DOHH2 (cell line): ENCODE measurements around the gene HLTF.

Experiments
- H3F3A ChIP-seq: fragments of 200-600 bp; sonication (generic), shearing (Covaris generic); 2 replicates; pipeline ENCODE4 v1.6.0; 2016; ENCODE audit warnings: antibody characterized with exemption, mild to moderate bottlenecking; ENCODE audit not compliant: control insufficient read depth, insufficient read depth
- H3K27ac ChIP-seq: fragments of 200-600 bp; sonication (generic); 2 replicates; pipeline ENCODE4 v1.5.1; 2014; ENCODE audit warnings: low read depth, mild to moderate bottlenecking, low read length, moderate library complexity
- H3K27me3 ChIP-seq: fragments of 200-600 bp; sonication (generic); 2 replicates; pipeline ENCODE4 v1.6.1; 2014; ENCODE audit warnings: mild to moderate bottlenecking, low read length, mixed read lengths; ENCODE audit not compliant: control insufficient read depth
- H3K36me3 ChIP-seq: fragments of 200-600 bp; sonication (generic); 2 replicates; pipeline ENCODE4 v1.6.1; 2014; ENCODE audit warnings: mild to moderate bottlenecking, low read length, moderate library complexity, mixed read lengths; ENCODE audit not compliant: control insufficient read depth
- H3K4me1 ChIP-seq: fragments of 200-600 bp; sonication (generic); 2 replicates; pipeline ENCODE4 v1.6.1; 2014; ENCODE audit warnings: mild to moderate bottlenecking, low read length, mixed read lengths; ENCODE audit not compliant: control insufficient read depth
- H3K4me2 ChIP-seq: fragments of 200-600 bp; sonication (generic); 2 replicates; pipeline ENCODE4 v1.6.0; 2014; ENCODE audit warnings: mild to moderate bottlenecking, low read length, moderate library complexity
- H3K4me3 ChIP-seq: fragments of 200-600 bp; sonication (generic); 2 replicates; pipeline ENCODE4 v1.5.1; 2014; ENCODE audit warnings: mild to moderate bottlenecking, low read length, mixed read lengths
- H3K79me2 ChIP-seq: fragments of 200-600 bp; sonication (generic); 2 replicates; pipeline ENCODE4 v1.6.1; 2014; ENCODE audit warnings: mild to moderate bottlenecking, low read length, mixed read lengths; ENCODE audit not compliant: control insufficient read depth
- H3K9me2 ChIP-seq: fragments of 200-600 bp; sonication (generic); replicated peaks from 2 replicates; pipeline ENCODE4 v1.6.1; 2014; ENCODE audit warnings: mild to moderate bottlenecking, low read length, mixed read lengths; ENCODE audit not compliant: control insufficient read depth
- H3K9me3 ChIP-seq: fragments of 200-600 bp; sonication (generic); 2 replicates; pipeline ENCODE4 v1.6.1; 2014; ENCODE audit warnings: antibody characterized with exemption, low read length, mixed read lengths; ENCODE audit not compliant: control insufficient read depth, insufficient read depth
- H4K20me1 ChIP-seq: fragments of 200-600 bp; sonication (generic); 2 replicates; pipeline ENCODE4 v1.6.0; 2014; ENCODE audit warnings: low read depth, mild to moderate bottlenecking, antibody characterized with exemption, low read length, moderate library complexity; ENCODE audit not compliant: control insufficient read depth, insufficient read depth
- EZH2phosphoT487 ChIP-seq: fragments of 200-600 bp; sonication (generic); IDR thresholded peaks from 2 replicates; pipeline ENCODE4 v1.6.1; 2017; ENCODE audit warnings: borderline replicate concordance, mild to moderate bottlenecking, antibody characterized with exemption, low read length, moderate library complexity, mixed read lengths
- TF ChIP-seq, protein P1 (sequence below): fragments of 200-600 bp; sonication (generic); IDR thresholded peaks from one replicate; pipeline ENCODE4 v1.5.1; 2014; ENCODE audit warnings: antibody characterized with exemption, mild to moderate bottlenecking, low read depth, low read length; ENCODE audit not compliant: poor library complexity, severe bottlenecking

Gene HLTF

DNA sequence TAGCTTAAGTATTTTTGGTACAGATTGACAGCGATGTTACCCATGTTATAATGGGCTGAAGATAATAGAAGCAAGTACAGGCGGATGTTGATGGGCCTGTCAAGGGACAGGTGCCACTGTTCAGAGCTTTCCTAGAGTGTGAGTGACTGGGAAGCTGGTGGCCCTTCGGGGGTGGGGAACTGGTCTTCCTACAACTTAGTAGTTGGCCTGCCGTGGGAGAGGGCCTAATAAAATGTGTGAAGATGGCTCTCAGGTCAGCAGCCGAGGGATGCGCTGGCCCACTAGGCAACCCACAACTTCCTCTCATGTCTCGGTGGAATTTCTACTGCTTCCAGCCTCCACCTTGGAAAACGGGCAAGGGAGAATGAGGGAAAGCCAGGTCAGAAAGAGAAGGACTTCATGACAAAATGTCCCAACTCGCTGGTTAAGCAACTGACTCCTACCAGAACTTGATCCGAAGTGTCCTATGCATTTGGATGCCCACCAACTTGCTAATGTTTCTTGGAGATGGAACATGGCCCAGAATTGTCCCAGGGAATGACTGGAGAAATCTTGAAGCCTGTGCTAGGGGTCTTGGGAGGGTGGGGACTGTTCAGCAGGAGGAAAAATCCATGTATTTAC, 93.6 kb downstream of the HLTF start:
- Histone ChIP-seq H3K4me2 (peak overlapping the region; percentile 64), H3K4me3 (peak overlapping the region; percentile 89), H4K20me1 (no peaks in the 10 kb centered on the region), H3K36me3 (peaks cover 28% of the 10 kb centered on the region), H3K9me3 (no peaks in the 10 kb centered on the region), H3K27ac (no peak overlapping the region), H3K9me2 (no peaks in the 10 kb centered on the region), H3K79me2 (peaks cover 32% of the 10 kb centered on the region), H3F3A (no peaks in the 10 kb centered on the region), H3K4me1 (peaks cover 18% of the 10 kb centered on the region), H3K27me3 (no peaks in the 10 kb centered on the region)
- no peak for TF ChIP-seq EZH2phosphoT487
- TF ChIP-seq, protein P1, sequence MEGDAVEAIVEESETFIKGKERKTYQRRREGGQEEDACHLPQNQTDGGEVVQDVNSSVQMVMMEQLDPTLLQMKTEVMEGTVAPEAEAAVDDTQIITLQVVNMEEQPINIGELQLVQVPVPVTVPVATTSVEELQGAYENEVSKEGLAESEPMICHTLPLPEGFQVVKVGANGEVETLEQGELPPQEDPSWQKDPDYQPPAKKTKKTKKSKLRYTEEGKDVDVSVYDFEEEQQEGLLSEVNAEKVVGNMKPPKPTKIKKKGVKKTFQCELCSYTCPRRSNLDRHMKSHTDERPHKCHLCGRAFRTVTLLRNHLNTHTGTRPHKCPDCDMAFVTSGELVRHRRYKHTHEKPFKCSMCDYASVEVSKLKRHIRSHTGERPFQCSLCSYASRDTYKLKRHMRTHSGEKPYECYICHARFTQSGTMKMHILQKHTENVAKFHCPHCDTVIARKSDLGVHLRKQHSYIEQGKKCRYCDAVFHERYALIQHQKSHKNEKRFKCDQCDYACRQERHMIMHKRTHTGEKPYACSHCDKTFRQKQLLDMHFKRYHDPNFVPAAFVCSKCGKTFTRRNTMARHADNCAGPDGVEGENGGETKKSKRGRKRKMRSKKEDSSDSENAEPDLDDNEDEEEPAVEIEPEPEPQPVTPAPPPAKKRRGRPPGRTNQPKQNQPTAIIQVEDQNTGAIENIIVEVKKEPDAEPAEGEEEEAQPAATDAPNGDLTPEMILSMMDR = no peak

DNA sequence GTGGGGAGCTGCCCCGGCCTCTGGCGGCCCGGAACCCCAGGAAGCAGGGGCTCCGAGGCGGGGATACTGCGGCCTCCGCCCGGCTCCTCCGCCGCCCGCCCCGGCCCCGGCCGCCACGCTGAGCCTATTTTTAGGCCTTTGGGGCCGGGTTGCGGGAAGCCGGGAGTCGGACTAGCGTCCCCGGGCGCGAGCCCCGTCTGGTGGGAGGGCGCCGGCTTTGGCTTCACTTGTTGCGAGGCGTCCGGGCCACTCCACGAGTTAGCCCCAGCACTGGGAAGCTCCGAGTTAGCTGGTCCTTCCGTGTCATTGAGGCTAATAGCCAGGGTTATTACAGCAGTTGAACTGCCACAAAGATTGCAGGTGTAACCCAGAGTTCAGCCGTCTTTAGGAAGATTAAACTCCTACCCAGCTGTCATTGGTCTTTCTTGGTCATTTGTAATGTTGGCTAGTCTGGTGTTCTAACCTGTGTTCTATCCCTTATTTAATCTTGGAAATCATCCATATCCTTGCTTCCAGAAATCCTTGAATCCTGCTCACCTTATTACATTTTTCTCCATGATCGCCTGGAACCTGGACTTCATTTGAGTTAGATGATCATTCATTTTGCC, 94.2 kb downstream of the HLTF start:
- peak overlapping the region; percentile 48 for H3K27ac ChIP-seq
- no peak for TF ChIP-seq EZH2phosphoT487
- TF ChIP-seq, protein P1 = no peak
- H3F3A ChIP-seq = no peaks in the 10 kb centered on the region
- no peaks in the 10 kb centered on the region for H3K9me3 ChIP-seq
- H3K4me1 ChIP-seq = peaks cover 18% of the 10 kb centered on the region
- no peaks in the 10 kb centered on the region for H4K20me1 ChIP-seq
- peak overlapping the region; percentile 64 for H3K4me2 ChIP-seq
- H3K9me2 ChIP-seq = no peaks in the 10 kb centered on the region
- peaks cover 32% of the 10 kb centered on the region for H3K79me2 ChIP-seq
- H3K4me3 ChIP-seq = peak overlapping the region; percentile 89
- H3K36me3 ChIP-seq = peaks cover 27% of the 10 kb centered on the region
- no peaks in the 10 kb centered on the region for H3K27me3 ChIP-seq

DNA sequence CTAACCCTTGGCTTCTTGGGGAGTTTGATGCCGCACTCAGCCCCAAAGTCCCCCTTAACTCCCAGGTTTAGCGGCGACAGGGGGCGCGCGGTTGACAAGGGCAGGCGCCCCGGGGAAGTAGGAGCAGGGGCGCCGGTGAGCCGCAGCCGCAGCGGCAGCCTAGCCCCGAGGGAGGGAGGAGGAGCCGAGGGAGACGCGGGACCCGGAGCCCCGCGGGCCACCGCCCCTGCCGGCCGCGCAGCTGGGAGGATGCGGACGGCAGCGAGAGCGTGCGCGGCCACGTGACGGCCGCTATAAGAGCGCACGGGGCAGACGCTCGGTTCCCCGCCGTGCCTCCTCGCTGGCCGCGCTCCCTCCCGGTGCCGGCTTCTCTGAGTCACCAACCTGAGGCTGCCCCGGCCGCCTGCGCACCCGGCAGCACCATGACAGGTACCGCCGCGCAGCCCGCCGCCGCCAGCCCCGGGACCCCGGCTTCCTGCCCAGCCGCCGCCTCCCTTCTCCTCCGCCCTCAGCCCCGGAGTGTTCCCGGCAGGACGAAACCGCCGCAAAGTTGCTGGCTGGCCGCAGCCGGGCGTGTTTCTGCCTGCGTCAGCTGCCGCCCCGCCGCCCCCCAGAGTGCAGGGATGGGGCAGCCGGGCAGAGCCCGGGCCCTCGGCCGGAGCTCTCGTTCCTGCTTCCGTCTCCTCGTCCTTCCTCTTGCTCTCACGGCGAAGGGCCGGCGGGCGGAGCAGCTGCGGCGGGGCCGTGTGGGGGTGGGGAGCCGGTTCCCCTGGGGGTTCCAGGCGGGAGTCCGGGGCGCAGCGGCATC, 94.9 kb downstream of the HLTF start, which contains the start of gene GYG1:
TSS of gene GYG1 (plus strand) at position 322 of the 808 bp plus-strand sequence. CDS start at position 423, 101 bp downstream.
- Histone ChIP-seq H3K27ac (peak within 1 kb of the TSS; percentile 48), H3K36me3 (peaks cover 21% of the 10 kb centered on the region), H3K9me2 (no peaks in the 10 kb centered on the region), H3K4me2 (peak within 1 kb of the TSS; percentile 64), H3K4me3 (peak within 1 kb of the TSS; percentile 89), H3K27me3 (no peaks in the 10 kb centered on the region), H3F3A (no peaks in the 10 kb centered on the region), H3K4me1 (peaks cover 18% of the 10 kb centered on the region), H3K79me2 (peaks cover 32% of the 10 kb centered on the region), H3K9me3 (no peaks in the 10 kb centered on the region), H4K20me1 (no peaks in the 10 kb centered on the region)
- TF ChIP-seq, protein P1 = peak; percentile 73
- TF ChIP-seq EZH2phosphoT487 = no peak
